Activated naive CD4-positive, alpha-beta T cell treated with anti-CD3 and anti-CD28 coated beads, Interleukin-2, amount 50 U/mL, for 24 hours (primary cell): Measurements from ENCODE around the gene ACER3.
"Not testable (repeated sequence)": the region's sequence is repeated elsewhere in the genome, so short reads cannot be mapped to it uniquely, and the experiment has no call there.

Experiments used
- H3K27ac Mint-ChIP-seq: one replicate; pipeline ENCODE4 v1.8.0; 2021; ENCODE audit warnings: mild to moderate bottlenecking, mixed read lengths
- H3K27me3 Mint-ChIP-seq: one replicate; pipeline ENCODE4 v1.8.0; 2021; ENCODE audit warnings: mixed read lengths
- H3K36me3 Mint-ChIP-seq: one replicate; pipeline ENCODE4 v1.8.0; 2021; ENCODE audit warnings: mixed read lengths
- H3K4me1 Mint-ChIP-seq: one replicate; pipeline ENCODE4 v1.8.0; 2021; ENCODE audit warnings: mixed read lengths
- H3K4me3 Mint-ChIP-seq: one replicate; pipeline ENCODE4 v1.8.0; 2021; ENCODE audit warnings: mild to moderate bottlenecking, mixed read lengths
- H3K9me3 Mint-ChIP-seq: one replicate; pipeline ENCODE4 v1.8.0; 2021; ENCODE audit warnings: mixed read lengths

Gene ACER3

GRCh38 chr11:76975513-76975912 lies 114.8 kb downstream of the ACER3 start:
- Mint-ChIP-seq H3K4me1 (no peaks in the 10 kb centered on the region), H3K4me3 (no peak overlapping the region), H3K27me3 (no peaks in the 10 kb centered on the region)

DNA sequence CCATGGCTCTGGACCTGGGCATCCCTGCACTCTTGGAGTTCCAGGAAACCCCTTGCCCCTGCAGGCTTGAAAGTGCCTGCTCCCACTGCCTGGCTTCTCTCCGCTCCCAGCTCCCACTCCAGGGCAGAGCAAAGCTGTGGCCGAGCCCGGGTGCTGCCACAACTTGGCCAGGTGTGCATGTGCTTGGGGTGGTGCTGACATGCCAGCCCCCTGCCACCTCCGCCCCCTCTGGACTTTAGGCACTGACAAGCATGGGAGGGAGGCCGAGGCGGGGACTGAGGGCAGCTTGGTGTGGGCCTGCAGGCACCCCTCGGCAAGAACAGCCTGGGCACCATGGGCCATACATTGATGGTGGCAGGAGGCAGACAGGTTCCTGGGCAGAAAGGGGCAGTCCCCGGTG lies 117.1 kb downstream of the ACER3 start:
- no peak overlapping the region for H3K27ac Mint-ChIP-seq
- H3K4me3 Mint-ChIP-seq: no peak overlapping the region
- peaks cover 15% of the 10 kb centered on the region for H3K36me3 Mint-ChIP-seq
- no peaks in the 10 kb centered on the region for H3K27me3 Mint-ChIP-seq
- H3K4me1 Mint-ChIP-seq: no peaks in the 10 kb centered on the region
- no peaks in the 10 kb centered on the region for H3K9me3 Mint-ChIP-seq

More at GRCh38 chr11:76975513-76975912, 114.8 kb downstream of the ACER3 start:
- Mint-ChIP-seq H3K36me3 (peaks cover 21% of the 10 kb centered on the region), H3K27ac (no peak overlapping the region), H3K9me3 (no peaks in the 10 kb centered on the region)

- Mint-ChIP-seq H3K4me3 (no peak overlapping the region), H3K4me1 (no peaks in the 10 kb centered on the region), H3K9me3 (no peaks in the 10 kb centered on the region), H3K36me3 (peaks cover 15% of the 10 kb centered on the region), H3K27ac (no peak overlapping the region), H3K27me3 (no peaks in the 10 kb centered on the region)
Measured at GRCh38 chr11:76978239-76978638, 117.5 kb downstream of the ACER3 start.

GRCh38 chr11:76978818-76979217 lies 118.1 kb downstream of the ACER3 start:
- no peaks in the 10 kb centered on the region for H3K9me3 Mint-ChIP-seq
- no peaks in the 10 kb centered on the region for H3K4me1 Mint-ChIP-seq
- H3K4me3 Mint-ChIP-seq: no peak overlapping the region
- peaks cover 15% of the 10 kb centered on the region for H3K36me3 Mint-ChIP-seq
- H3K27ac Mint-ChIP-seq: no peak overlapping the region
- H3K27me3 Mint-ChIP-seq: no peaks in the 10 kb centered on the region

DNA sequence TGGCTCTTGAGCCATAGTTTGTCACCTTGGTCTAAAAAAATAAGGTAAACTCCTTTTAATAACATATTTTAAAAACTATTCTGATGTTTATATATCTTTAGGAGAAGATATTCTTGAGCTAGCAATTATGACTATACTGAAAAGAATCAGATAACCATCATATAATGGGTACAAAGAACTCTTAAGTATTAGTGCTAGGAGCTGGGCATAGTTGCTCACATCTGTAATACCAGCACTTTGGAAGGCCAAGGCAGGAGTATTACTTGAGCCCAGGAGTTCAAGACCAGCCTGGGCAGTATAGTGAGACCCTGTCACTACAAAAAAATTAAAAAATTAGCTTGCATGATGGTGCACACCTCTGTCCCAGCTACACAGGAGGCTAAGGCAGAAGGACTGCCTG lies 119.5 kb downstream of the ACER3 start:
- Mint-ChIP-seq H3K27ac (no peak overlapping the region), H3K9me3 (no peaks in the 10 kb centered on the region), H3K36me3 (peaks cover 12% of the 10 kb centered on the region), H3K4me1 (no peaks in the 10 kb centered on the region), H3K4me3 (no peak overlapping the region), H3K27me3 (no peaks in the 10 kb centered on the region)

GRCh38 chr11:76984743-76985142 lies 124.0 kb downstream of the ACER3 start:
- H3K9me3 Mint-ChIP-seq: no peaks in the 10 kb centered on the region

GRCh38 chr11:76987203-76987602 lies 126.5 kb downstream of the ACER3 start:
- H3K4me3 Mint-ChIP-seq: no peak overlapping the region
- H3K4me1 Mint-ChIP-seq: no peaks in the 10 kb centered on the region
- H3K9me3 Mint-ChIP-seq: no peaks in the 10 kb centered on the region
- H3K27me3 Mint-ChIP-seq: no peaks in the 10 kb centered on the region
- H3K36me3 Mint-ChIP-seq: peaks cover 12% of the 10 kb centered on the region
- H3K27ac Mint-ChIP-seq: no peak overlapping the region

More at GRCh38 chr11:76984743-76985142, 124.0 kb downstream of the ACER3 start:
- H3K4me1 Mint-ChIP-seq: no peaks in the 10 kb centered on the region
- peaks cover 12% of the 10 kb centered on the region for H3K36me3 Mint-ChIP-seq
- H3K27ac Mint-ChIP-seq: no peak overlapping the region
- H3K4me3 Mint-ChIP-seq: no peak overlapping the region
- no peaks in the 10 kb centered on the region for H3K27me3 Mint-ChIP-seq

DNA sequence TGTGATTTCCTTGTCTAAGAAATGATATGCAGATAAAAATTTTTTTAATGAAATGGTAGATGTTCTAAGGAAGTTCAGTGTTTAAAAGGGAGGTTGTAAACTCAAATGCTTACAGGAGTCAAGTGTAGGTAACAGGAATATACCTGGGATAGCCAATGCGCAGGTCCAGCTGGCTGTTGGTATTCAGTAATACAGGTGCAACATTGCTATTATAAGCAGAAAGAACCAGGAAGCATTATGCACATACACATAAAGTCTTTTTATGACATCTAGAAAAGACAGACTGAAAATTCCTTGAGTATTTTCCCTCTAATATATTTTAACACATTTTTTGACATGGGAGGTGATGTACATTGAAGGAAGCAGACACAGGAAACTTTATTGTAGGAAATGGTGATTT lies 129.9 kb downstream of the ACER3 start:
- no peaks in the 10 kb centered on the region for H3K9me3 Mint-ChIP-seq
- H3K27me3 Mint-ChIP-seq: no peaks in the 10 kb centered on the region
- H3K27ac Mint-ChIP-seq: no peak overlapping the region
- H3K4me1 Mint-ChIP-seq: no peaks in the 10 kb centered on the region
- peaks cover 7% of the 10 kb centered on the region for H3K36me3 Mint-ChIP-seq
- no peak overlapping the region for H3K4me3 Mint-ChIP-seq

- Mint-ChIP-seq H3K9me3 (no peaks in the 10 kb centered on the region), H3K27me3 (no peaks in the 10 kb centered on the region), H3K36me3 (peaks cover 5% of the 10 kb centered on the region), H3K4me3 (no peak overlapping the region), H3K4me1 (no peaks in the 10 kb centered on the region), H3K27ac (no peak overlapping the region)
Measured at GRCh38 chr11:76995081-76995576, 134.4 kb downstream of the ACER3 start.

GRCh38 chr11:76997512-76997911 lies 136.8 kb downstream of the ACER3 start:
- Mint-ChIP-seq H3K27me3 (no peaks in the 10 kb centered on the region), H3K4me1 (no peaks in the 10 kb centered on the region), H3K4me3 (no peak overlapping the region), H3K27ac (no peak overlapping the region), H3K36me3 (peaks cover 5% of the 10 kb centered on the region), H3K9me3 (no peaks in the 10 kb centered on the region)

GRCh38 chr11:76999597-76999996 lies 138.9 kb downstream of the ACER3 start:
- Mint-ChIP-seq H3K27me3 (no peaks in the 10 kb centered on the region), H3K36me3 (peaks cover 5% of the 10 kb centered on the region), H3K4me3 (no peak overlapping the region), H3K9me3 (no peaks in the 10 kb centered on the region), H3K27ac (no peak overlapping the region), H3K4me1 (no peaks in the 10 kb centered on the region)

- H3K9me3 Mint-ChIP-seq: no peaks in the 10 kb centered on the region
- H3K27ac Mint-ChIP-seq: no peak overlapping the region
- no peaks in the 10 kb centered on the region for H3K4me1 Mint-ChIP-seq
- peaks cover 8% of the 10 kb centered on the region for H3K36me3 Mint-ChIP-seq
- no peak overlapping the region for H3K4me3 Mint-ChIP-seq
- no peaks in the 10 kb centered on the region for H3K27me3 Mint-ChIP-seq
Measured at GRCh38 chr11:77001613-77002012, 140.9 kb downstream of the ACER3 start.

- H3K4me3 Mint-ChIP-seq: no peak overlapping the region
- H3K9me3 Mint-ChIP-seq: no peaks in the 10 kb centered on the region
- no peak overlapping the region for H3K27ac Mint-ChIP-seq
- H3K27me3 Mint-ChIP-seq: no peaks in the 10 kb centered on the region
- H3K4me1 Mint-ChIP-seq: no peaks in the 10 kb centered on the region
- H3K36me3 Mint-ChIP-seq: peaks cover 8% of the 10 kb centered on the region
Measured at GRCh38 chr11:77002776-77003175, 142.1 kb downstream of the ACER3 start.

DNA sequence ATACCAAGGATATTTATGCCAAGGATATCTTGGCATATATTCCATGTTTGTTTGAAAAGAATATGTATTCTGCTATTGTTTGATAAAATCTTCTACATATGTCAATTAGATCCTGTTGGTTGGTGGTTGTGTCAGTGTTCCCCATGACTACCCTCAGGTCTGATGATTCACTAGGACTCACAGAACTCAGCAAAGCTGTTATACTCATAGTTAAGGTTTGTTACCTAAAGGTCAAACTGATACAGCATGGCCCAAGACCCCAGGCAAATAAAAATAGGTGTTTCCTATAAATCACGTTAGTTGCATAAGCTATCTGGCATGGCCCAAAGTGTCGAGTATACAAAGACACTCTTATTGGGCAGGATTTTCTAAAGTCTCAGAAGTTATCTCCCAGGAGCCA lies 143.2 kb downstream of the ACER3 start:
- H3K27ac Mint-ChIP-seq: no peak overlapping the region
- H3K4me1 Mint-ChIP-seq: no peaks in the 10 kb centered on the region
- peaks cover 6% of the 10 kb centered on the region for H3K36me3 Mint-ChIP-seq
- H3K9me3 Mint-ChIP-seq: no peaks in the 10 kb centered on the region
- no peaks in the 10 kb centered on the region for H3K27me3 Mint-ChIP-seq
- H3K4me3 Mint-ChIP-seq: no peak overlapping the region

GRCh38 chr11:77009533-77010160 lies 148.9 kb downstream of the ACER3 start:
- H3K9me3 Mint-ChIP-seq: no peaks in the 10 kb centered on the region
- H3K36me3 Mint-ChIP-seq: peaks cover 5% of the 10 kb centered on the region
- no peaks in the 10 kb centered on the region for H3K4me1 Mint-ChIP-seq
- H3K27ac Mint-ChIP-seq: no peak overlapping the region
- H3K27me3 Mint-ChIP-seq: no peaks in the 10 kb centered on the region
- no peak overlapping the region for H3K4me3 Mint-ChIP-seq

DNA sequence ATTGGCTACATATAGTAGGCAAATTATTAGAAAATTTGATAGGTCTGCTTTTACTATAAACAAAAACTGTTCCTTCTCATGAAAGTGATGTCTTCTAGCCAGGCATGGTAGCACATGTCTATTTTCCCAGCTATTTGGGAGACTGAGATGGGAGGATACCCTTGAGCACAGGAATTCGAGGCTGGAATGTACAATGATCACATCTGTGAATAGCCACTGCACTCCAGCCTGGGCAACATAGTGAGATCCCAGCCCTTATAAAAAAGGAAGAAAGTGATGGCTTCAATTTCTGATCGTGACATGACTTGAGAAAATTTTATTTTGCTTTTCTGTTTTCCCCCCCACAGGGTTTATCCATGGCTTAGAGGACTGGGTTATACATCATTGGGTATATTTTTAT lies 154.0 kb downstream of the ACER3 start:
- Mint-ChIP-seq H3K27ac (no peak overlapping the region), H3K4me1 (no peaks in the 10 kb centered on the region), H3K36me3 (peaks cover 2% of the 10 kb centered on the region), H3K9me3 (no peaks in the 10 kb centered on the region), H3K4me3 (no peak overlapping the region), H3K27me3 (no peaks in the 10 kb centered on the region)

GRCh38 chr11:77018396-77018924 lies 157.7 kb downstream of the ACER3 start:
- not testable (repeated sequence) for H3K4me3 Mint-ChIP-seq, H3K36me3 Mint-ChIP-seq, H3K4me1 Mint-ChIP-seq, H3K9me3 Mint-ChIP-seq, H3K27me3 Mint-ChIP-seq
- H3K27ac Mint-ChIP-seq: peak overlapping the region; percentile 51
